HepG2 (cell line): Measurements from ENCODE around the gene POLR3GL. TPM values are rescaled to one million over a fixed set of nuclear protein-coding genes. Genes with fewer than 3 reads are reported as not detected.

Experiments
- ATAC-seq: fragments of 200-7000 bp; cut with Tn5 transposase; 3 replicates; pipeline ENCODE4 v1.9.1; 2020; ENCODE audit warnings: mild to moderate bottlenecking, moderate library complexity
- BruUV-seq: library from RNA; stranded (reverse); fragments of 400-500 nt; replicated peaks from 2 replicates; lab custom pipeline; 2021; lab: Mats Ljungman, UMichigan
- CTCF ChIA-PET: fragments of 300-600 bp; formaldehyde crosslinking; extraction: SDS; loops from one replicate; lab custom pipeline; 2021; ENCODE audit warnings: low total read pairs, inconsistent platforms, low intra/inter-chr PET ratio; lab: Yijun Ruan, JAX
- POLR2A ChIA-PET: fragments of 350-600 bp; sonication (Branson Sonifier 250); formaldehyde crosslinking; loops from one replicate; lab custom pipeline; 2020; ENCODE audit warnings: antibody characterized with exemption, inconsistent platforms; lab: Yijun Ruan, JAX
- DNase-seq: peaks from one replicate; pipeline ENCODE4 v3.0.0-alpha.2; 2015; ENCODE audit warnings: low spot score
- FAIRE-seq: peaks from 3 replicates; lab custom pipeline; 2011; peaks lifted over from hg19 to GRCh38; lab: Jason Lieb, UNC
- H2AFZ ChIP-seq: one replicate; pipeline ENCODE4 v1.6.1; 2011; ENCODE audit warnings: low read length, inconsistent platforms
- H3K27ac ChIP-seq: fragments of 300-600 bp; 3 replicates; pipeline ENCODE4 v1.8.0; 2011; ENCODE audit warnings: mixed run types, mild to moderate bottlenecking, mixed read lengths, low read length, inconsistent platforms; ENCODE audit not compliant: insufficient read depth; ENCODE audit errors: extremely low read length
- H3K27me3 ChIP-seq, 2 experiments: fragments of 200-600 bp in 1 of 2; 2 replicates in 1 of 2; 3 replicates in 1 of 2; pipeline versions ENCODE4 v1.6.0 to v1.8.0; 2011; ENCODE audit warnings: low read length in 2 of 2, mild to moderate bottlenecking in 2 of 2, moderate library complexity in 2 of 2, inconsistent platforms in 1 of 2; ENCODE audit not compliant: insufficient read depth in 2 of 2, control insufficient read depth in 1 of 2
- H3K36me3 ChIP-seq, 2 experiments: fragments of 200-600 bp in 1 of 2; replicated peaks in 1 of 2; 2 replicates in 1 of 2; 3 replicates in 1 of 2; pipeline versions ENCODE4 v1.5.1 to v1.8.0; 2011; ENCODE audit warnings: low read length in 2 of 2, inconsistent platforms in 1 of 2; ENCODE audit not compliant: insufficient read depth in 2 of 2, control insufficient read depth in 1 of 2
- H3K4me1 ChIP-seq: 2 replicates; pipeline ENCODE4 v1.5.1; 2012; ENCODE audit warnings: low read length, inconsistent platforms; ENCODE audit not compliant: insufficient read depth
- H3K4me2 ChIP-seq: 2 replicates; pipeline ENCODE4 v1.6.0; 2011; ENCODE audit warnings: low read depth, low read length, inconsistent platforms
- H3K4me3 ChIP-seq, 3 experiments: fragments of 200-600 bp in 1 of 3; sonication (generic), shearing (Covaris generic) in 1 of 3; replicated peaks in 1 of 3; 2 replicates each; pipeline ENCODE4 v1.5.1; 2011 to 2016; ENCODE audit warnings: low read length in 3 of 3, inconsistent platforms in 2 of 3, low read depth in 2 of 3, mild to moderate bottlenecking in 2 of 3, control low read depth in 1 of 3, mixed read lengths in 1 of 3; ENCODE audit not compliant: insufficient read depth in 1 of 3
- H3K79me2 ChIP-seq: one replicate; pipeline ENCODE4 v1.6.1; 2011; ENCODE audit warnings: low read length, inconsistent platforms; ENCODE audit not compliant: insufficient read depth
- H3K9ac ChIP-seq: 2 replicates; pipeline ENCODE4 v1.6.0; 2011; ENCODE audit warnings: mild to moderate bottlenecking, low read depth, low read length, inconsistent platforms; ENCODE audit not compliant: insufficient read depth
- H3K9me3 ChIP-seq: 2 replicates; pipeline ENCODE4 v1.5.1; 2012; ENCODE audit warnings: mild to moderate bottlenecking, low read length
- H4K20me1 ChIP-seq: 2 replicates; pipeline ENCODE4 v1.6.0; 2011; ENCODE audit warnings: inconsistent platforms, mild to moderate bottlenecking, low read length, moderate library complexity; ENCODE audit not compliant: insufficient read depth
- AFF4 ChIP-seq: sonication (generic); formaldehyde crosslinking; IDR thresholded peaks from 2 replicates; pipeline ENCODE4 v1.4.0; 2020; ENCODE audit warnings: missing genetic modification reagents
- NCOA2 ChIP-seq: sonication (generic); formaldehyde crosslinking; IDR thresholded peaks from 2 replicates; pipeline ENCODE4 v1.8.0; 2022; ENCODE audit warnings: inconsistent platforms
- THAP9 ChIP-seq: sonication (generic); formaldehyde crosslinking; IDR thresholded peaks from 2 replicates; pipeline ENCODE4; 2020; ENCODE audit warnings: missing genetic modification reagents, mild to moderate bottlenecking, borderline replicate concordance
- ZNF331 ChIP-seq: sonication (generic); formaldehyde crosslinking; IDR thresholded peaks from 2 replicates; pipeline ENCODE4 v1.4.0; 2020; ENCODE audit warnings: missing genetic modification reagents
- ZNF589 ChIP-seq: sonication (generic); formaldehyde crosslinking; conservative IDR thresholded peaks from 2 replicates; pipeline ENCODE4 v1.8.0; 2022; ENCODE audit warnings: mild to moderate bottlenecking, moderate library complexity, missing genetic modification reagents
- ZNF776 ChIP-seq: sonication (generic); formaldehyde crosslinking; IDR thresholded peaks from 2 replicates; pipeline ENCODE4 v1.4.0; 2020; ENCODE audit warnings: mild to moderate bottlenecking, missing genetic modification reagents
- WGBS: methylation state at CpG from one replicate; pipeline ENCODE4 v1.1.6; 2017; ENCODE audit warnings: low lambda C conversion rate; 5-methylcytosine and 5-hydroxymethylcytosine counted together
- in situ Hi-C: cut with HindIII; loops from 2 replicates; pipeline ENCODE4 v1.10.0; 2017; ENCODE audit warnings: low pct_unique_long_range_greater_than_20kb; ENCODE audit not compliant: extremely low pct_ligation_motif_present
- intact Hi-C: fragments of 100-400 bp; cut with micrococcal nuclease; formaldehyde crosslinking; loops from one replicate; pipeline ENCODE4 v1.10.0; 2022; ENCODE audit not compliant: unreplicated experiment
- polyA plus RNA-seq, 8 experiments: library from polyadenylated mRNA; depleted of rRNA in 3 of 8; stranded (reverse) in 7 of 8; unstranded in 1 of 8; fragments of >200 nt; fragmentation: Illumina TruSeq in 4 of 8; extraction: Trizol in 4 of 8; gene quantifications; 2 replicates each; pipeline versions ENCODE4 v1.2.1 to v1.2.3, GENCODE V29; 2011 to 2016; ENCODE audit warnings: low read depth in 4 of 8, missing spikeins in 1 of 8, mixed read lengths in 1 of 8; ENCODE audit not compliant: insufficient read depth in 1 of 8
- total RNA-seq, 5 experiments: library from RNA; depleted of rRNA; stranded (reverse); fragments of >200 nt; fragmentation: Illumina TruSeq; extraction: Trizol; gene quantifications; 2 replicates each; pipeline ENCODE4 v1.2.3, GENCODE V29; 2016; ENCODE audit warnings: low read depth in 1 of 5

The POLR3GL gene
- total and polyA plus RNA-seq, 2 of the 13 experiments (the other 11 are each of a cell fraction or from before 2014, with no cell fraction given) = 11.5 to 12.4 TPM

- TF ChIP-seq AFF4 (no peak), NCOA2 (CRISPR knock-in tag) (no peak), THAP9 (no peak)
These were observed 13.0 kb upstream of the POLR3GL start (continued) for GRCh38 chr1:145951526-145951925.

GRCh38 chr1:145952903-145953302, 11.6 kb upstream of the POLR3GL start:
- WGBS = 100% methylated on average over 3 of the region's 3 CpGs
- FAIRE-seq = no peak

More at GRCh38 chr1:145952903-145953302, 11.6 kb upstream of the POLR3GL start:
- H3K4me2 ChIP-seq = no peak overlapping the region
- TF ChIP-seq ZNF589 (CRISPR knock-in tag) = no peak
- TF ChIP-seq ZNF331 (CRISPR knock-in tag) = no peak
- TF ChIP-seq ZNF776 (CRISPR knock-in tag) = no peak
- TF ChIP-seq, all 625 proteins: peak for 0
- DNase-seq = no peak
- no peaks in the 10 kb centered on the region for H3K27me3 ChIP-seq
- no TSS peak for BruUV-seq
- intact Hi-C loops = no loop called here
- ATAC-seq = no peak
- H3K4me1 ChIP-seq = peaks cover 35% of the 10 kb centered on the region
- peaks cover 23% of the 10 kb centered on the region for H3K79me2 ChIP-seq
- no peak overlapping the region for H3K4me3 ChIP-seq
- H3K27ac ChIP-seq = no peak overlapping the region
- in situ Hi-C loops = no loop called here
- ChIA-PET CTCF (no interaction called here), POLR2A (interaction anchor here (0.6 kb wide), 1 partner anchor 14 kb away, joined by 3 read pairs; no protein-coding TSS in a partner anchor)
- H3K9me3 ChIP-seq = no peaks in the 10 kb centered on the region
- no peak overlapping the region for H3K9ac ChIP-seq
- peaks cover 1 to 2% of the 10 kb centered on the region in 2 experiments; a peak in 1 of 5 replicates for H3K36me3 ChIP-seq
- H4K20me1 ChIP-seq = no peaks in the 10 kb centered on the region
- no peak overlapping the region for H2AFZ ChIP-seq
